MM.1S (cell line): Measurements from ENCODE around the gene UGT1A10.

ENCODE experiments used
- CTCF ChIP-seq: fragments of 300-600 bp; sonication (generic); IDR thresholded peaks from 2 replicates; pipeline ENCODE4 v1.5.1; 2016; ENCODE audit warnings: antibody characterized with exemption, low read length, mixed read lengths
- EZH2phosphoT487 ChIP-seq: fragments of 300-600 bp; sonication (generic); IDR thresholded peaks from 2 replicates; pipeline ENCODE4 v1.6.1; 2018; ENCODE audit warnings: antibody characterized with exemption, low read length

- TF ChIP-seq CTCF: no peak
- no peak for TF ChIP-seq EZH2phosphoT487
Observed at GRCh38 chr2:233684640-233685039, 48.4 kb downstream of the UGT1A10 start.
